Right lobe of liver (tissue), 6 donors: ENCODE results near the gene RGS16. TPM values are rescaled to one million over a fixed set of nuclear protein-coding genes. Genes with fewer than 3 reads are reported as not detected.

Experiments used
- ATAC-seq, 4 donors: fragments of 200-7000 bp; cut with Tn5 transposase; one replicate each; pipeline ENCODE4 v1.9.1; 2020; ENCODE audit warnings: mild to moderate bottlenecking in 4 of 4, moderate library complexity in 4 of 4
- DNase-seq, 3 donors: peaks; one replicate each; pipeline ENCODE4 v3.0.0-alpha.2; 2020
- H3K27ac ChIP-seq, 3 donors: fragments of 200-600 bp; one replicate each; pipeline ENCODE4 v1.8.0; 2022
- H3K27me3 ChIP-seq, 2 donors: fragments of 200-600 bp; one replicate each; pipeline ENCODE4 v1.8.0; 2022
- H3K36me3 ChIP-seq, 4 donors: fragments of 200-600 bp; sonication (generic) in 1 of 4; one replicate each; pipeline versions ENCODE4 v1.5.1 to v1.8.0; 2017 to 2022; ENCODE audit warnings: control low read depth in 1 of 4
- H3K4me1 ChIP-seq, 4 donors: fragments of 200-600 bp; sonication (generic) in 1 of 4; one replicate each; pipeline versions ENCODE4 v1.5.1 to v1.8.0; 2017 to 2022; ENCODE audit warnings: control low read depth in 1 of 4
- H3K4me3 ChIP-seq, 3 donors: fragments of 200-600 bp; one replicate each; pipeline ENCODE4 v1.8.0; 2022
- H3K9me3 ChIP-seq, 4 donors: fragments of 200-600 bp; sonication (generic) in 1 of 4; one replicate each; pipeline versions ENCODE4 v1.5.1 to v1.8.0; 2017 to 2022; ENCODE audit warnings: control low read depth in 1 of 4
- POLR2A ChIP-seq: fragments of 450-650 bp; IDR thresholded peaks from one replicate; pipeline ENCODE4 v1.6.1; 2017; ENCODE audit warnings: antibody characterized with exemption, mild to moderate bottlenecking
- intact Hi-C, 2 donors: fragments of 100-400 bp; cut with DNase I; formaldehyde crosslinking; loops; one replicate each; pipeline versions ENCODE4 v1.11.2 to v1.14.1; 2022
- small RNA-seq, 2 experiments: library from RNA; depleted of rRNA; stranded (forward); fragments of <200 nt; gene quantifications; one replicate each; pipeline ENCODE3, GENCODE V24; 2016
- total RNA-seq, 6 experiments: library from RNA; depleted of rRNA in 2 of 6; stranded (reverse); fragments of >200 nt in 2 of 6; fragmentation: NEBNext Ultra II Directional in 3 of 6; extraction: Animal tissue kit (Norgen Biotek cat#: 25700) in 3 of 6; gene quantifications; one replicate each; pipeline versions ENCODE4 v1.1.0 to v1.2.4, GENCODE V29; 2016 to 2023
- TF ChIP-seq, protein P1 (sequence below), 4 donors: fragments of 200-600 bp in 3 of 4; fragments of 450-650 bp in 1 of 4; IDR thresholded peaks; one replicate each; pipeline versions ENCODE4 v1.5.1 to v1.8.0; 2016 to 2022; ENCODE audit warnings: antibody characterized with exemption in 4 of 4, mild to moderate bottlenecking in 2 of 4
- donor health status: DM: no; HTN: yes; CAD: no.
- donor health status: DM: no; HTN: no; CAD: no.
- donor health status: DM: no; HTN: no; CAD: no.
- donor health status: DM: no; HTN: yes; CAD: no.
- donor health status: DM: no; HTN: yes; CAD: no.

The RGS16 gene
- total RNA-seq, 6 experiments from 2014 or later, result 0.15 to 3.4 (median 0.99) TPM

DNA sequence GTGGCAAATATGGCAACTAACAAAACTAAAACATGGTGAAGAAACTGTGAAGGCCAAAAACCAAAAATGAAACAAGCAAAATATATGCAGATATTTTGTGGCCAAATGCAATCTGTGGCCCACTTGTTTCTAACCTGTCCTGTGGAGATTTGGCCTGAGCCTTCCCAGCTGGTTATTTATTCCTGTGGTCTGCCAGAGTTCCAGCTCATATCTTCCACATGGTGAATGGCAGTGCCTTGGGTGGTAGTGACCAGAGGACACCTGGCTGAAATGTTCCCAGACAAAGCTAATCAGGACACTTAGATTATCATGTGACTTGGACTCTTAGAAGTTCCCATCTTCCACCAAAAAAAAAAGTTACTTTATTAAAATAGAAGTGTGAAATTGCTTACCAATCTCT lies 54.8 kb downstream of the RGS16 start:
- Histone ChIP-seq H3K27ac (no peak overlapping the region), H3K4me3 (no peak overlapping the region), H3K9me3 (no peaks in the 10 kb centered on the region), H3K36me3 (no peaks in the 10 kb centered on the region), H3K4me1 (no peaks in the 10 kb centered on the region), H3K27me3 (no peaks in the 10 kb centered on the region)
- intact Hi-C loops, result no loop called here
- ATAC-seq (no peak), DNase-seq (no peak)
- TF ChIP-seq, protein P1, sequence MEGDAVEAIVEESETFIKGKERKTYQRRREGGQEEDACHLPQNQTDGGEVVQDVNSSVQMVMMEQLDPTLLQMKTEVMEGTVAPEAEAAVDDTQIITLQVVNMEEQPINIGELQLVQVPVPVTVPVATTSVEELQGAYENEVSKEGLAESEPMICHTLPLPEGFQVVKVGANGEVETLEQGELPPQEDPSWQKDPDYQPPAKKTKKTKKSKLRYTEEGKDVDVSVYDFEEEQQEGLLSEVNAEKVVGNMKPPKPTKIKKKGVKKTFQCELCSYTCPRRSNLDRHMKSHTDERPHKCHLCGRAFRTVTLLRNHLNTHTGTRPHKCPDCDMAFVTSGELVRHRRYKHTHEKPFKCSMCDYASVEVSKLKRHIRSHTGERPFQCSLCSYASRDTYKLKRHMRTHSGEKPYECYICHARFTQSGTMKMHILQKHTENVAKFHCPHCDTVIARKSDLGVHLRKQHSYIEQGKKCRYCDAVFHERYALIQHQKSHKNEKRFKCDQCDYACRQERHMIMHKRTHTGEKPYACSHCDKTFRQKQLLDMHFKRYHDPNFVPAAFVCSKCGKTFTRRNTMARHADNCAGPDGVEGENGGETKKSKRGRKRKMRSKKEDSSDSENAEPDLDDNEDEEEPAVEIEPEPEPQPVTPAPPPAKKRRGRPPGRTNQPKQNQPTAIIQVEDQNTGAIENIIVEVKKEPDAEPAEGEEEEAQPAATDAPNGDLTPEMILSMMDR (IDR thresholded peaks at IDR 0.05), result no peak
- TF ChIP-seq POLR2A, result no peak

Small RNA genes lying within 50 kb of the gene (small RNA-seq; reads per million reads assigned to genes)
- 0 reads per million in 2 experiments for gene RF00017

Other genes with a start within 250 kb of the RGS16 start
- 100 to 1,000 TPM; 184 to 493 (median 389) TPM for gene GLUL, start 212.6 kb downstream of the RGS16 start, total RNA-seq
- gene TEDDM1, start 203.7 kb downstream of the RGS16 start, total RNA-seq, result not detected
- not detected for gene RGSL1, start 154.2 kb downstream of the RGS16 start, total RNA-seq
- gene RNASEL, start 15.1 kb downstream of the RGS16 start, total RNA-seq, result 1 to 10 TPM; 1.8 to 3.3 (median 2.1) TPM
- not detected for gene RGS8, start 80.2 kb upstream of the RGS16 start, total RNA-seq
- 10 to 100 TPM; 10.1 to 28.1 (median 14.4) TPM for gene NPL, start 185.4 kb upstream of the RGS16 start, total RNA-seq
- 10 to 100 TPM; 32.6 to 51.0 (median 39.5) TPM for gene DHX9, start 235.0 kb upstream of the RGS16 start, total RNA-seq